Right atrium auricular region (tissue), 2 donors: ENCODE measurements around the gene COPS7A. TPM values are rescaled to one million over a fixed set of nuclear protein-coding genes. Genes with fewer than 3 reads are reported as not detected.

Source experiments
- DNase-seq: peaks from one replicate; pipeline ENCODE4 v3.0.0-alpha.2; 2019; ENCODE audit warnings: low spot score
- H3K27ac ChIP-seq, 2 donors: fragments of 200-600 bp; sonication (generic); 1 replicate in 1 of 2; 2 replicates in 1 of 2; pipeline ENCODE4 v1.5.1; 2016 to 2019
- H3K27me3 ChIP-seq, 2 donors: fragments of 200-600 bp; sonication (generic); one replicate each; pipeline versions ENCODE4 v1.5.1 to v1.6.0; 2017 to 2019
- H3K36me3 ChIP-seq: fragments of 200-600 bp; sonication (generic); one replicate; pipeline ENCODE4 v1.5.1; 2016
- H3K4me1 ChIP-seq, 2 donors: fragments of 200-600 bp; sonication (generic); one replicate each; pipeline versions ENCODE4 v1.5.1 to v1.6.0; 2017 to 2019
- H3K4me3 ChIP-seq, 2 donors: fragments of 200-600 bp; sonication (generic); 1 replicate in 1 of 2; 2 replicates in 1 of 2; pipeline ENCODE4 v1.5.1; 2017 to 2019; ENCODE audit warnings: mild to moderate bottlenecking in 1 of 2, moderate library complexity in 1 of 2
- H3K9me3 ChIP-seq, 2 donors: fragments of 200-600 bp; sonication (generic); one replicate each; pipeline ENCODE4 v1.5.1; 2019
- total RNA-seq, 2 donors: library from RNA; depleted of rRNA; stranded (reverse); fragments of >200 nt; gene quantifications; one replicate each; pipeline ENCODE4 v1.1.0, GENCODE V29; 2016
- TF ChIP-seq, protein P1 (sequence below), 2 donors: fragments of 200-600 bp; sonication (generic); IDR thresholded peaks; one replicate each; pipeline ENCODE4 v1.5.1; 2019; ENCODE audit warnings: antibody characterized with exemption in 2 of 2

COPS7A gene
- total RNA-seq, 2 donors from 2014 or later: 72.7 to 73.6 TPM

DNA sequence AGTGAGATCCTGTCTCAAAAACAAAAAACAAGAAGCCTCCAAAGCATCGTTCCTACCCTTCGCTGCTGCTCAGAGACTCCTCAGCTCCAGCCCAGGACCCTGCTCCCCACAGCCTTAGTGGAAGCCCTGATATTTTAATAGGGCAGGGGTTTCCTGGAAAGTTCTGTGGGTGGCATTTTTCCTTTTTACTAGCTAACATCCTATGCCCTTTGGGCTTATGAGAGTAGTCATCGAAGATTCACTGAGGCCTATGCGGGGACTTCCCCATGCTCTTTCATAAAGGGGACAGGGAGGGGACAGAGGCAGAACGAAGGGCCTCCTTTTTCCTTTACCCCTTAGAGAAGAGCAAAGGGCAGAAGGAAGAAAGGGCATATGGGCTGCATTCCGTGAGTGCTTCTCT is 56.7 kb downstream of the COPS7A start:
- H3K27me3 ChIP-seq: no peaks in the 10 kb centered on the region
- no peak for DNase-seq
- H3K27ac ChIP-seq: no peak overlapping the region
- H3K9me3 ChIP-seq: no peaks in the 10 kb centered on the region
- TF ChIP-seq, protein P1, sequence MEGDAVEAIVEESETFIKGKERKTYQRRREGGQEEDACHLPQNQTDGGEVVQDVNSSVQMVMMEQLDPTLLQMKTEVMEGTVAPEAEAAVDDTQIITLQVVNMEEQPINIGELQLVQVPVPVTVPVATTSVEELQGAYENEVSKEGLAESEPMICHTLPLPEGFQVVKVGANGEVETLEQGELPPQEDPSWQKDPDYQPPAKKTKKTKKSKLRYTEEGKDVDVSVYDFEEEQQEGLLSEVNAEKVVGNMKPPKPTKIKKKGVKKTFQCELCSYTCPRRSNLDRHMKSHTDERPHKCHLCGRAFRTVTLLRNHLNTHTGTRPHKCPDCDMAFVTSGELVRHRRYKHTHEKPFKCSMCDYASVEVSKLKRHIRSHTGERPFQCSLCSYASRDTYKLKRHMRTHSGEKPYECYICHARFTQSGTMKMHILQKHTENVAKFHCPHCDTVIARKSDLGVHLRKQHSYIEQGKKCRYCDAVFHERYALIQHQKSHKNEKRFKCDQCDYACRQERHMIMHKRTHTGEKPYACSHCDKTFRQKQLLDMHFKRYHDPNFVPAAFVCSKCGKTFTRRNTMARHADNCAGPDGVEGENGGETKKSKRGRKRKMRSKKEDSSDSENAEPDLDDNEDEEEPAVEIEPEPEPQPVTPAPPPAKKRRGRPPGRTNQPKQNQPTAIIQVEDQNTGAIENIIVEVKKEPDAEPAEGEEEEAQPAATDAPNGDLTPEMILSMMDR (IDR thresholded peaks at IDR 0.05): no peak
- H3K4me1 ChIP-seq: peaks cover 0 to 15% of the 10 kb centered on the region in 2 donors
- no peak overlapping the region for H3K4me3 ChIP-seq
- H3K36me3 ChIP-seq: no peaks in the 10 kb centered on the region

Other genes starting within 250 kb of the COPS7A start
- gene MRPL51, start 230.8 kb upstream of the COPS7A start, total RNA-seq: 100 to 1,000 TPM in 1 of 2 donors, 10 to 100 TPM in 1; 87.7 to 104 TPM
- 10 to 100 TPM; 11.6 to 53.5 TPM for gene NCAPD2, start 229.9 kb upstream of the COPS7A start, total RNA-seq
- 1,000 to 10,000 TPM; 4,693 to 5,476 TPM for gene GAPDH, start 189.5 kb upstream of the COPS7A start, total RNA-seq
- 10 to 100 TPM; 12.3 to 13.2 TPM for gene IFFO1, start 168.0 kb upstream of the COPS7A start, total RNA-seq
- 10 to 100 TPM; 17.7 to 17.9 TPM for gene NOP2, start 155.8 kb upstream of the COPS7A start, total RNA-seq
- gene CHD4, start 116.7 kb upstream of the COPS7A start, total RNA-seq: 100 to 1,000 TPM; 150 to 192 TPM
- gene LPAR5, start 88.1 kb upstream of the COPS7A start, total RNA-seq: 1 to 10 TPM; 1.6 to 3.7 TPM
- under 1 TPM in 1 of 2 donors, not detected in 1; 0.43 TPM for gene ACRBP, start 76.6 kb upstream of the COPS7A start, total RNA-seq
- gene ING4, start 60.9 kb upstream of the COPS7A start, total RNA-seq: 10 to 100 TPM; 21.8 to 22.6 TPM
- gene ZNF384, start 34.7 kb upstream of the COPS7A start, total RNA-seq: 10 to 100 TPM; 23.8 to 33.3 TPM
- gene PIANP, start 23.2 kb upstream of the COPS7A start, total RNA-seq: not detected
- 100 to 1,000 TPM; 121 to 138 TPM for gene MLF2, start 29.1 kb downstream of the COPS7A start, total RNA-seq
- gene PTMS, start 42.3 kb downstream of the COPS7A start, total RNA-seq: 100 to 1,000 TPM in 1 of 2 donors, 10 to 100 TPM in 1; 67.8 to 119 TPM
- gene LAG3, start 48.5 kb downstream of the COPS7A start, total RNA-seq: under 1 TPM in 1 of 2 donors, not detected in 1; 0.47 TPM
- 1 to 10 TPM; 3.2 to 7.3 TPM for gene CD4, start 65.5 kb downstream of the COPS7A start, total RNA-seq
- 1 to 10 TPM in 1 of 2 donors, under 1 TPM in 1; 0.44 to 7.0 TPM for gene GPR162, start 97.8 kb downstream of the COPS7A start, total RNA-seq
- gene P3H3, start 104.4 kb downstream of the COPS7A start, total RNA-seq: 10 to 100 TPM in 1 of 2 donors, 1 to 10 TPM in 1; 7.0 to 11.0 TPM
- 1 to 10 TPM in 1 of 2 donors, under 1 TPM in 1; 0.83 to 1.5 TPM for gene GNB3, start 116.9 kb downstream of the COPS7A start, total RNA-seq
- gene CDCA3, start 127.2 kb downstream of the COPS7A start, total RNA-seq: 1 to 10 TPM in 1 of 2 donors, under 1 TPM in 1; 0.39 to 1.7 TPM
- gene USP5, start 128.1 kb downstream of the COPS7A start, total RNA-seq: 10 to 100 TPM; 35.3 to 45.1 TPM
- gene TPI1, start 143.5 kb downstream of the COPS7A start, total RNA-seq: 100 to 1,000 TPM; 755 to 842 TPM
- 1 to 10 TPM; 4.1 to 6.4 TPM for gene SPSB2, start 149.3 kb downstream of the COPS7A start, total RNA-seq
- 10 to 100 TPM in 1 of 2 donors, 1 to 10 TPM in 1; 8.4 to 15.6 TPM for gene LRRC23, start 180.8 kb downstream of the COPS7A start, total RNA-seq
- gene ENO2, start 190.5 kb downstream of the COPS7A start, total RNA-seq: 10 to 100 TPM in 1 of 2 donors, 1 to 10 TPM in 1; 9.7 to 36.9 TPM
- 10 to 100 TPM; 37.1 to 68.9 TPM for gene ATN1, start 203.9 kb downstream of the COPS7A start, total RNA-seq
- gene RNU7-1, start 219.8 kb downstream of the COPS7A start, total RNA-seq: not detected
- gene C12orf57, start 220.0 kb downstream of the COPS7A start, total RNA-seq: 100 to 1,000 TPM; 398 to 533 TPM
- gene PTPN6, start 227.3 kb downstream of the COPS7A start, total RNA-seq: 1 to 10 TPM; 3.7 to 7.5 TPM
- gene PHB2, start 246.6 kb downstream of the COPS7A start, total RNA-seq: 100 to 1,000 TPM; 160 to 183 TPM
- gene EMG1, start 246.9 kb downstream of the COPS7A start, total RNA-seq: 10 to 100 TPM; 16.5 to 28.4 TPM